ENCODE results near the gene ZNF561. TPM values are rescaled to one million over a fixed set of nuclear protein-coding genes. Genes with fewer than 3 reads are reported as not detected.

Gene ZNF561
- total RNA-seq, 4 donors from 2014 or later: 26.8 to 40.3 (median 35.8) TPM

DNA sequence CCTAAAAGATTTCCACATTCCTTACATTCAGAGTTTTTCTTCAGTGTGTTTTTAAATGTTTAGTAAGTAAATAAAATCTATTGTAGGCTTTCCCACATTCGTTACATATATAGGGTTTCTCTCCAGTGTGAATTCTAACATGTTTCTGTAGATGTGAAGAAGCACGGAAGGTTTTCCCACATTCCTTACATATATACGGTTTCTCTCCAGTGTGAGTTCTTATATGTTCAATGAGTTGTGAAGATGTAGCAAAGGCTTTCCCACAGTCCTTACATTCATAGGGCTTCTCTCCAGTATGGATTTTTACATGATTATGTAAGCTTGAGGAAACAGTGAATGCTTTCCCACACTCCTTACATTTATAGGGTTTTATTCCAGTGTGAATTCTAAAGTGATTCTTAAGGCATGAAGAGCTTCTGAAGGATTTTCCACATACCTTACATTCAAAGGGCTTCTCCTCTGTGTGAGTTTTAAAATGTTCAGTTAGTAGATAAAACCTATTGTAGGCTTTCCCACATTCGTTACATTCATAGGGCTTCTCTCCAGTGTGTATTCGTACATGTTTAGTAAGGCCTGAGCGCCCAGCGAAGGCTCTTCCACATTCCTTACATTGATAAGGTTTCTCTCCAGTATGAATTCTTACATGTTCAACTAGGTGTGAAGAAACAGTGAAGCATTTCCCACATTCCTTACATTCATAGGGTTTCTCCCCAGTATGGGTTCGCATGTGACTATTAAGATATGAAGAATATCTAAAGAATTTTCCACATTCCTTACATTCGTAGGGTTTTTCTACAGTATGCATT lies 54.9 kb downstream of the ZNF561 start:
- Histone ChIP-seq H3K27ac (replicated peaks in 1 of 4) (no peak overlapping the region), H3K4me1 (no peaks in the 10 kb centered on the region), H3K9me3 (peaks cover 21 to 100% (median 98%) of the 10 kb centered on the region in 4 donors), H3K36me3 (peaks cover 74 to 91% (median 82%) of the 10 kb centered on the region in 4 donors), H3K4me3 (peak overlapping the region in 1 of 4 donors; percentile 3), H3K27me3 (no peaks in the 10 kb centered on the region)
- WGBS: 98% methylated on average over 9 of the region's 9 CpGs
- intact Hi-C loops (cut with DNase I): no loop called here
- TF ChIP-seq, protein P1, sequence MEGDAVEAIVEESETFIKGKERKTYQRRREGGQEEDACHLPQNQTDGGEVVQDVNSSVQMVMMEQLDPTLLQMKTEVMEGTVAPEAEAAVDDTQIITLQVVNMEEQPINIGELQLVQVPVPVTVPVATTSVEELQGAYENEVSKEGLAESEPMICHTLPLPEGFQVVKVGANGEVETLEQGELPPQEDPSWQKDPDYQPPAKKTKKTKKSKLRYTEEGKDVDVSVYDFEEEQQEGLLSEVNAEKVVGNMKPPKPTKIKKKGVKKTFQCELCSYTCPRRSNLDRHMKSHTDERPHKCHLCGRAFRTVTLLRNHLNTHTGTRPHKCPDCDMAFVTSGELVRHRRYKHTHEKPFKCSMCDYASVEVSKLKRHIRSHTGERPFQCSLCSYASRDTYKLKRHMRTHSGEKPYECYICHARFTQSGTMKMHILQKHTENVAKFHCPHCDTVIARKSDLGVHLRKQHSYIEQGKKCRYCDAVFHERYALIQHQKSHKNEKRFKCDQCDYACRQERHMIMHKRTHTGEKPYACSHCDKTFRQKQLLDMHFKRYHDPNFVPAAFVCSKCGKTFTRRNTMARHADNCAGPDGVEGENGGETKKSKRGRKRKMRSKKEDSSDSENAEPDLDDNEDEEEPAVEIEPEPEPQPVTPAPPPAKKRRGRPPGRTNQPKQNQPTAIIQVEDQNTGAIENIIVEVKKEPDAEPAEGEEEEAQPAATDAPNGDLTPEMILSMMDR (IDR thresholded peaks at IDR 0.05): no peak
- TF ChIP-seq POLR2AphosphoS5 (IDR thresholded peaks at IDR 0.05): no peak
- TF ChIP-seq EP300 (IDR thresholded peaks at IDR 0.05): no peak
- no peak for TF ChIP-seq POLR2A (IDR thresholded peaks at IDR 0.05; ENCODE audit: low read depth)
- no peak for DNase-seq (ENCODE audit: extremely low spot score)

Other genes with a start within 250 kb of the ZNF561 start
- gene ZNF266, start 185.7 kb downstream of the ZNF561 start, total RNA-seq: 10 to 100 TPM; 12.0 to 18.1 (median 16.6) TPM
- gene ZNF560, start 122.6 kb downstream of the ZNF561 start, total RNA-seq: not detected
- gene ZNF426, start 82.6 kb downstream of the ZNF561 start, total RNA-seq: 10 to 100 TPM; 13.7 to 19.4 (median 17.5) TPM
- gene ZNF121, start 36.7 kb downstream of the ZNF561 start, total RNA-seq: 10 to 100 TPM; 18.3 to 31.1 (median 25.5) TPM
- 10 to 100 TPM; 22.8 to 30.3 (median 27.2) TPM for gene ZNF562, start 53.9 kb upstream of the ZNF561 start, total RNA-seq
- gene ZNF846, start 147.5 kb upstream of the ZNF561 start, total RNA-seq: 10 to 100 TPM; 19.7 to 43.2 (median 22.8) TPM
- 10 to 100 TPM; 15.8 to 32.7 (median 29.2) TPM for gene FBXL12, start 197.8 kb upstream of the ZNF561 start, total RNA-seq
- 100 to 1,000 TPM; 297 to 717 (median 464) TPM for gene UBL5, start 206.7 kb upstream of the ZNF561 start, total RNA-seq
- 100 to 1,000 TPM; 113 to 183 (median 145) TPM for gene PIN1, start 214.1 kb upstream of the ZNF561 start, total RNA-seq